OCI-LY7 (cell line): ENCODE data around the gene UBTD1.

ENCODE experiments used
- EZH2phosphoT487 ChIP-seq: fragments of 200-600 bp; sonication (generic); IDR thresholded peaks from 2 replicates; pipeline ENCODE4 v1.6.1; 2018; ENCODE audit warnings: low read depth, borderline replicate concordance, mild to moderate bottlenecking, mixed run types, antibody characterized with exemption, low read length, moderate library complexity, mixed read lengths
- TF ChIP-seq, protein P1 (sequence below): fragments of 200-600 bp; sonication (generic); conservative IDR thresholded peaks from 2 replicates; pipeline ENCODE4 v1.5.1; 2014; ENCODE audit warnings: mild to moderate bottlenecking, antibody characterized with exemption, low read length, moderate library complexity, mixed read lengths

DNA sequence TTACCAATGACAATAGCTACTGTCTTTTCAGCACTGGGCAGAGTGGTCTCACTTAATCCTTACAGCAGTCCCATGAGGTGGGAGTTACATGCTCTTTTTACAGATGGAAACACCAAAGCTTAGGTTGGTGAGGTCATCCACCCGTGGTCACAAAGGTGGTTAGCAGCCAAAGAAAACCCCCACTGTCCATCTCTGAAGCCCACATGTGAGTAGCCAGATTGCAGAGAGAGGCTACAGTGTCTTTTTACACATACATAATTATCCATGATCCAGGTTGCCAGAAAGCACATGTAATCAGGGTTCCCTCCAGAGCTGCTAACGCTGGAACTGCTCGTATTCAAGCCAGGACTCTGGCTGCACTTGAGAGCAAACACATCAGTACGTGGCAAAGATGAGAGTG is 49.2 kb downstream of the UBTD1 start:
- TF ChIP-seq, protein P1, sequence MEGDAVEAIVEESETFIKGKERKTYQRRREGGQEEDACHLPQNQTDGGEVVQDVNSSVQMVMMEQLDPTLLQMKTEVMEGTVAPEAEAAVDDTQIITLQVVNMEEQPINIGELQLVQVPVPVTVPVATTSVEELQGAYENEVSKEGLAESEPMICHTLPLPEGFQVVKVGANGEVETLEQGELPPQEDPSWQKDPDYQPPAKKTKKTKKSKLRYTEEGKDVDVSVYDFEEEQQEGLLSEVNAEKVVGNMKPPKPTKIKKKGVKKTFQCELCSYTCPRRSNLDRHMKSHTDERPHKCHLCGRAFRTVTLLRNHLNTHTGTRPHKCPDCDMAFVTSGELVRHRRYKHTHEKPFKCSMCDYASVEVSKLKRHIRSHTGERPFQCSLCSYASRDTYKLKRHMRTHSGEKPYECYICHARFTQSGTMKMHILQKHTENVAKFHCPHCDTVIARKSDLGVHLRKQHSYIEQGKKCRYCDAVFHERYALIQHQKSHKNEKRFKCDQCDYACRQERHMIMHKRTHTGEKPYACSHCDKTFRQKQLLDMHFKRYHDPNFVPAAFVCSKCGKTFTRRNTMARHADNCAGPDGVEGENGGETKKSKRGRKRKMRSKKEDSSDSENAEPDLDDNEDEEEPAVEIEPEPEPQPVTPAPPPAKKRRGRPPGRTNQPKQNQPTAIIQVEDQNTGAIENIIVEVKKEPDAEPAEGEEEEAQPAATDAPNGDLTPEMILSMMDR = no peak
- no peak for TF ChIP-seq EZH2phosphoT487
